Stimulated activated naive CD4-positive, alpha-beta T cell treated with Interleukin-2 at 50 U/mL for 16 hours (primary cell): ENCODE measurements around the gene SLC15A1.

ENCODE experiments used
- DNase-seq: peaks from one replicate; lab custom pipeline; 2025; lab: John Stamatoyannopoulos, UW

Gene SLC15A1, protein sequence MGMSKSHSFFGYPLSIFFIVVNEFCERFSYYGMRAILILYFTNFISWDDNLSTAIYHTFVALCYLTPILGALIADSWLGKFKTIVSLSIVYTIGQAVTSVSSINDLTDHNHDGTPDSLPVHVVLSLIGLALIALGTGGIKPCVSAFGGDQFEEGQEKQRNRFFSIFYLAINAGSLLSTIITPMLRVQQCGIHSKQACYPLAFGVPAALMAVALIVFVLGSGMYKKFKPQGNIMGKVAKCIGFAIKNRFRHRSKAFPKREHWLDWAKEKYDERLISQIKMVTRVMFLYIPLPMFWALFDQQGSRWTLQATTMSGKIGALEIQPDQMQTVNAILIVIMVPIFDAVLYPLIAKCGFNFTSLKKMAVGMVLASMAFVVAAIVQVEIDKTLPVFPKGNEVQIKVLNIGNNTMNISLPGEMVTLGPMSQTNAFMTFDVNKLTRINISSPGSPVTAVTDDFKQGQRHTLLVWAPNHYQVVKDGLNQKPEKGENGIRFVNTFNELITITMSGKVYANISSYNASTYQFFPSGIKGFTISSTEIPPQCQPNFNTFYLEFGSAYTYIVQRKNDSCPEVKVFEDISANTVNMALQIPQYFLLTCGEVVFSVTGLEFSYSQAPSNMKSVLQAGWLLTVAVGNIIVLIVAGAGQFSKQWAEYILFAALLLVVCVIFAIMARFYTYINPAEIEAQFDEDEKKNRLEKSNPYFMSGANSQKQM

DNA sequence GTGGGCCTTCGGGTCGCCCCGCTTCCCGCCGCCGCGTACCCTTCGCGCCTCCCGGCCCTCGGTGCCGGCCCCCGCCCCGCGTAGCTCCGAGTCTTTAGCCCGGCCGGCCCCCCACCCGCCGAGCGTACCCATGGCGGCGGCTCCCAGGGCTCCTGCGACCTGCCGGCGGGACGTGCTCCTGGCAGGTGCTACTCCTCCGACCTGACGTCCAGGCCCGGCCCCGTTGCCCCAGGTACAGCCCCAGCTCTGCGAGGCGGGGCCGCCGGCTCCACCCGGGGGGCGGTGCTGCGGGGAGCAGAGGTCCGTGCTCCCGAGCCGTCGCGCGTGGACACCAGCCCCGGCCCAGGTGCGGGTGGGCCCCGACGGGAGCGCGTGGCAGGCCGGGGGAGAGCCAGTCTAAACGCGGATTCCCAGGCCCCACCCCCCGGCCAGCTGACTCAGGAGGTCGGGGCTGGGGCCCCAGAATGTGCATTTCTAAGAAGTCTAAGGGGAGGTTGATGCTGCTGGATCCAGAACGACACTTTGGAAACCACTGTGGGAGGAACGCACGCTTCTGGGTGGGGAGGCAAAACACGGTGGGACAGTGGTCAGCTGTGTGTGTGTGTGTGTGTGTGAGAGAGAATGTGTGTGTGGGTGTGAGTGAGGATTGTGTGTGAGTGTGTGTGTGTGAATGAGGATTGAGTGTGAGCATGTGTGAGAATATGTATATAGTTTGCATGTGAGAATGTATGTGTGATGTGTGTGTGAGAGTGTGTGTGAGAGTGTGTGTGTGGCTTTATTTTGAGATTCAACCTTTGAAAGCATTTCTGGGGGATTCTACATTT is at the start of gene SLC15A1:
Gene SLC15A1, minus strand, starts transcription at position 206 of the 824 bp plus-strand sequence. Its CDS starts 74 bp downstream, at position 132.
- no peak for DNase-seq

DNA sequence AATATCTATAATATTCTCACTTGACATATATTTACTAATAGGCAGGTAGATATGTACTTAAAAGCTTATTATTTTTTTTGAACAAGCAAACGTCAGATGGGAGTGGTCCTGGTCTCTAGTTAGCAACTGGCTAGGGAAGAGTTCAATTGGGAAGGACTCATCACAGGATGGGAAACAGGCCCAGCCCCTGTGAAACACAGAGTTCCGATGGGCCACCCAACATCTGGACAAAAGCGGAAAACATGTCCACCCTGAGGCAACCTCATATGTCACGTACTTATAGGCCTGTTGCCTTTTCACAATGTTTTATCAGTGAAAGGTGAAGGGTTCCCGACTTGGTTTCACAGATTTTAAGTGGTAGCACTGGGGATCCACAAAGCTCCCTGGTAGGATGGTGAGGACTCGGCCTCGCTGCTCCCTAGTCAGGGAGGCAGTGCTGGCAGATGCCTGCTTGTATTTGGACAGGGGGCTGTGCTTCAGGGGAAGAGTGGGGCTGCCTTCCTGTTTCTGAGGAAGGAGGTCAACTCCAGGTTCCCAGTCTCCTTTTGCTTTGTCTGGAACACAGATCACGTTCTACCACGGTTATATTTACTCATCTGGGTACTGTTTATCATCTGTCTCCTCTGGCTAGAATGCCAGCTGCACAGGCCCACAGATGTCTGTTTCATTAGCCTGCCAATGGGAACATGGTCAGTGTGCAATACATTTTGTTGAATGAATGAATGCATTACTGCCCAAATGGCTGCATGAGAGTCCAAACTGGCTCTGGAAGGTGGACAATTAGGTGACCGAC is 49.4 kb upstream of the SLC15A1 start:
- DNase-seq, result no peak

DNA sequence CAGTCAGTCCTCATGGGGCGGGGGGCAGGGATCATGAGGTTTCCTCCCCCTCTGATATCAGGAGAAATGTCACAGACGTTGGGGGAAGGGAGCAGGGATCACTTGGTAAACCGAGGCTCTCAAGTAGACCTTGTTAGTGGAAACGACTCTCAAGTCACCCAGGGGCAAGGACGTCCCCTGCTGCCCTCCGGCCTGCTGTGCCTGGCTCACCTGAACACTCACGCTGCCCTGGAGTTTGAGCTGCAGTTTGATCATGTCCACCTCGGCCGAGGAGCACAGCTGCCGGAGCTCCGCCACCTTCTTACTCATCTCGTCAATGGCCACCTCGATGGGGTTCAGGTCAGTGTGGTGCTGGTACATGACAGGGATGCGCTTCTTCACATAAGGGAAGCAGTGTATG is 47.6 kb upstream of the SLC15A1 start:
- DNase-seq, result no peak

DNA sequence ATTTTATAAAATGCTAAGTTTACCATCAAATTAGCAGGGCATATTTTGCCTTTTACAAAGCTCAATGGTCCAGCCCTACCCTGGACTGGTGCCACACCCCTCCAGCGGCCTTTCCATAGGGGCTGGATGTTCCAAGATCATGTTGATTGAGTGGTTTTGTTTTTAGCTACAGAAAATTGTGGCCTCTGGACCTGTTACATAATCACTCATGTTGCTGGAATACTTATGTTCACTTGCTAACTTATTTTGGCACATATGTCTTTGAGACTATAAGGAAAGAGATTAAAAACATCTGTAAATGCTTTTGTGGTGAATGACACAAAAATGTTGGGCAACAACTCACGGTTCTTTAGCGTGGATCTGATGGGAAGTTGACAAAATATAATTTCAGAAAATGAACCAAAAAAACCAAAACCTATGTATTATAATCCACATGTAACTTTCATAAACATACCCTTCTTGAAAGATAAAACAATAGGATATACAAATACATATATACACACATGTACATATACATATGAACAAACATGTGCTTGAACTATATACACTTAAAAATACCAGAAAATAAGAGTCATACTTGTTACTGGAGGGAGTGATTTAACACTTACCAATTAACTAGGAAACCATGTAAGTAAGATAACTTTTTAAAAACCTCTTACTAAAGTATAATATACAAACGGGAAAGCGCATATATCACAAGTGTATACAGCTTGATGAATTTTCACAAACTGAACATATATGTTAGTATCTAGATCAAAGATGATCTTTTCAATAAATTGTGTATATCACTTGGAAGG is 46.6 kb upstream of the SLC15A1 start:
- no peak for DNase-seq

DNA sequence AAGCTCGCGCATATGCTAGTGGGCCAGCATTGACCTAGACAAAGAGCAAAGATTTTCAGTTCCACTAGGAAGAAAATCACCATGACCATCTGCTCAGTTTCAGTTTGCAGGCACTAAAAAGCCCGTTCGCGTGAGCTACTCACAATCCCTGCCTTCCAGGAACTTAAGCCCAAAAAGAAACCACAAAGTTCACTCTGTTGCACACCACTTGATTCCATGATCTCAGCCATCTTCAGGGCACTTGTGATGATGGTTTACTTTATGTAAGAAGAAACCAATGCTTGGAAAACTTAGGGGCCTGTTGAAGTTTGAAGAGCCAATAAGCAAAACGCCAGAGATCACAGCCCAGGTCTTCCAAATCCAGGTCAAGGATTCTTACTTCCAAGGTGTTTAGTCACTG is 45.0 kb upstream of the SLC15A1 start:
- DNase-seq, result no peak

DNA sequence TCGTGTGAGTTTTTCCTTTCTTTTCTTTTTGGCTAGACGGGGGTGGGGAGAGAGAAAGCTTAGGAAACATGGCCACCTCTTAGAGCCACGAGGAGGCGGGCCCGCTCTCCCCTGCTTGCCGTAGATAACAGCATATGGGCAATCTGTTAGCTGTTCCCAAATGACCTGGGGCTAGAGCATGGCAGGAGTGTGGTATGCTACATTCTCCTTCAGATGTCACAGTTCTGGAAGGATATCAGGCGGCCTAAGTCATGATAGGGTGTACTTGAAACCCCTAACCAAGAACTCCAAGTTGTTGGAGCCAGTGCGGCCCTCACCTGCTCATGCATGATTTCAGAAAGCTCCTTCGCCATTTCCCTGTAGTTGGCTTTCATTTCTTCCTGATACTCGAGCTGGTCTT is 44.3 kb upstream of the SLC15A1 start:
- no peak for DNase-seq

DNA sequence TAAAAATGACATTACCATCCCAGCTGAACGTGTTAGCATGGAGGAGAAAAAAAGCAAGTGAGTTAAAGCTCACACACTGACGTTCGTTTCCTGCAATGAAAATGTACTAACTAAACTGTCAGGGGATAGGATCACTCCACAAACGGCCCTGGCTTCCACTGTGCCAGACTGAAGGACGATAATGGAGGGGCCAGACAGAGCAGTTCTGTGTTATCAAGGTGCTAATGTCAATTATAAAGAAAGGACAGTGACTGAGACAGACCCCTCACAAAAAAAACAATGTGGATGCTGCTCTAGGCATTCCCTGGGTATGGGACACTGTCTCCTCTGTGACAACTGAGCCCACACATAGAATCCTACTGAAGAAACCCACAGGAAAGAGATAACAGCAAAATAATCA is 43.7 kb upstream of the SLC15A1 start:
- DNase-seq, result no peak

DNA sequence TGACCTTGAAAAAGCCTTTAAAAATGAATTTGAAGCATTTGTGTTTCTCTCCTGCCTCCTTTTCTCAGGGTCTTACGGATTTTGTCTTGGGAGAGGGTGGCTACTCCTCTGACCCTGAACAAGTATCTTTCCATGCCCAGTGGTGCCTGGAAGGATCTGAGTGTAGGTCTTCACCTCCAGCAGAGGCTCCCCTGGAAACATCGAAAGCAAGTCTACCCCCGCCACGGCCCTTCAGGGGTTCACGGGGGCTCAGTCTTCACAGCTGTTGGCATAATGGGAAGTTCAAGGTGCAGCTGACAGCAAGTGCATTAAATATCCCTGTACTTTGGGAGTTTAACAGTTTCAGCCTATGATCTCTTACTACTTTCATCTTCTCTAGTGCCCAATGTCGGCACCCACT is 42.7 kb upstream of the SLC15A1 start:
- no peak for DNase-seq

DNA sequence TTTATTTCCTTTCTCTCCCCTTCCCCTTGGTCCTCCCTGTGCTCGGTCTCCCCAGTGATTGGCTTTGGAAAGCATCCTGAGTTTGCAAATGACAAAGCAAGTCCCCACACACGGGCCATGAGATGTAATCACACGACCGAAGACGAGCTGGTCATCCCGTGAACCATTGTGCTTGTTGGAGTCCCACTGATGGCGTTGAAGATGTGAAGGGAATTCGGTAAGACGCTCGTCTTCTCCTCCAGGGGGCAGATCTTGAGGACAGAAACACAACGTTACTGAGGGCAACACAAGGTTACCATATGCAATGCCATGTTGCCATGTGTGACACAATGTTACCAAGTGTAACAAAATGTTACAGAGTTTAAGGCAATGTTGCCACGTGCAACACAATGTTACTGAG is 42.0 kb upstream of the SLC15A1 start:
- no peak for DNase-seq

DNA sequence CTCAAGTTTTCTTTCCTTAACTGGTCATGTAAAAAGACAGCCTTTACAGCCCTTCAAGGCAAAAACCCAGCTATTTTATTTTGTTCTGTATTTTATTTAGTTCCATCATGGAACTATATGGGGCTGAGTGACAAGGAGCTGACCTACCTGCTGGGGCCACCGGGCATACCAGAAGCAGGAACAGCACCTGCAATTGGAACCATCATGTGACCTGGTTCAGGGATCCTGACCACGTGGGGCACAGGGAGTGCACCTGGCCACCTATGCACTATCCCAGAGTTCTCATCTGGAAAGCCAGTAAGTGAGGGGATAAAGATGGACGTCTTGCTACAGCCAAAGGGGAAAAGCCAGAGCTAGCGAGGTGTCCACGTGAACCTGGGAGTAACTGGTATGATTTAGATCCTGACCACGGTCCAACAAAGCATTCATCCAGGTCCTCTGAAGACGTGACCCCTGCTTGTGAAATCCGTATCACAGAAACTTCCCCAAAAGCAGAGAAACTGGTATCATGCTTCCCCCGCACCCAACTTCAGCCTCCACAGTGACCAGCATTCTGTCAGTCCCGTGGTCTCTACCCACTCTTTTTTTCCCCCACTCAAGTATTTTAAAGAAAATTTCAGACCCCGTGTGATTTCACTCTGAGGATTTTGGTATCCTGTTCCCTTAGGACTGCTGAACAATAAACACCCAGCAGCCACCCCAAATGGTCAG is 40.5 kb upstream of the SLC15A1 start:
- no peak for DNase-seq

DNA sequence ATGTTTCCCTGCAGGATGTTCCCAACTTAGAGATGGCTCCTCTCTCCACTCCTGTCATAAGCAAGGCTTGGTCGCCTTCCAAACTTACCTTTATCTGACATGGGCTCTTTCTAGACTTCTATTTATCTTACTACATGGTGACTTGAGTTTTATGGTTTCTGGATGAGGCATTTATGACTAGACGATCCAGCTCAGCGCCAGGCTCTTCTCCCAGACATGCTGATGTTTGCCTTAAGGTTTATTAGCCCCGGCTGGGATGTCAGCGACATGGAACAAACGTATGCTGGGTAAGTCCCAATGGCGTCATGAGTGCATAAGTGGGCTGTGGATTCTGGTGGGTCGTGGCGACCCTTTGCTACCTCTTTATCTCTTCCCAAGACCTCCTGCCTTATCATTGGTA is 39.8 kb upstream of the SLC15A1 start:
- no peak for DNase-seq

DNA sequence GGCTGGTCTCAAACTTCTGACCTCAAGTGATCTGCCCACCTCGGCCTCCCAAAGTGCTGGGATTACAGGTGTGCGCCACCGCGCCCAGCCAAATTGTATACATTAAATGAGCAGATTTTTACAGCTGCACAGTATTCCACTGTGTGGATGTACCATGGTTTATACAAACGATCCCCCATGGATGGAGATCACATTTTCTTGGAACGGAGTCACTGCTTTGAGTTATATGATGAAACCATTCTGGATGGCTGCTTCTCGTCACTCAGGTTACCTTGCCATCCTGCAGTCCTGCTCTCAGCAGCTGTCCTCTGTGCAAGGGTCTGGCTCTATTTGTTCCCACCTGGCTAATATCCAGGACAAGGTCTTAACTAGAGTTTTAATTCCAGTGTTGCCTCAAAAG is 39.1 kb upstream of the SLC15A1 start:
- no peak for DNase-seq

DNA sequence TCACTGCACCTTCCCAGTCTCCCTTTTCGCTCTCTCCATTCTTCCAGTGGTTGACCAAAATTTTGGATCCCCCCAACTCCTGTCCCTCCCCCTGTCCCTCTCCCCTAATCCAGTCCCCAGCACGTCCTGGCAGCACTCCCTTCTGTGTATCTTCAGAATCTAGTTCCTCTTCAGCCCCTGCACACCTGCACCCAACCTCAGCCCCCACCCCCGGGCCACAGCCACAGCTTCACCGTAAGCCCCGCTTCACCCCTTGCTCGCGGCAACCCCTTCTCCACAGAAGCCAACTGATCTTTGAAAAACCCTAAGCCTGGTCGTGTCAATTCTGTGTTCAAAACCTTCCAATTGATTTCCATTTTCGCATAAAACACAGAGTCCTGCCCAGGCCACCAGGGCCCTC is 35.5 kb upstream of the SLC15A1 start:
- DNase-seq, result no peak

DNA sequence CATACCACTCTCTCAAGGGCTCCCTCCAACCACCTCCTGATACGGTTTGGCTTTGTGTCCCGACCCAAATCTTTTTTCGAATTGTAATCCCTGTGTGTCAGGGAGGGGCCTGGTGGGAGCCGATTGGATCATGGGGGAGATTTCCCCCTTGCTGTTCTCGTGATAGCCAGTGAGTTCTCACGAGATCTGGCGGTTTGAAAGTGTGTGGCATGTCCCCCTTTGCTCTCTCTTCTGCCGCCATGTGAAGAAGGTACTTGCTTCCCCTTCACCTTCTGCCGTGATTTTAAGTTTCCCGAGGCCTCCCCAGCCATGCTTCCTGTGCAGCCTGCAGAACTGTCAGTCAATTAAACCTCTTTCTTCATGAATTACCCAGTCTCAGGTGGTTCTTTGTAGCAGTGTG is 34.7 kb upstream of the SLC15A1 start:
- DNase-seq, result no peak

DNA sequence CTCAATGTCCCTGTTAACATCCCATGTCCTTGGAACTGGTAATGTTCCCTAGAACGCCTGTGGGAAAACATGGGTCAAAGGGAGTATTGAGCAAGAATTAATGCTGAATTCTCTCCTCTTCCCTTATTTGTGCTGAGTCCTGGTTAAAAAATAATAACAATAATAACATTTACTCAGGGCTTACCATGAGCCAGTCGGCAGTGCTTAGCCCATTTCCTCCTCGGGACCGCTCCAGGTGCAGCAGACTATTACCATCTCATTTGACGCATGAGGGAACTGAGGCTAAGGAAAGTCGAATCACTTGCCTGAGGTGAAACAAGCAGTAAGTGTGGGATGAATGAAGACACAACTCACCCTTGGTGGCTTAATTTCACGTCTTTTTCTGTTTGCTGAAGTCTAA is 33.6 kb upstream of the SLC15A1 start:
- no peak for DNase-seq

DNA sequence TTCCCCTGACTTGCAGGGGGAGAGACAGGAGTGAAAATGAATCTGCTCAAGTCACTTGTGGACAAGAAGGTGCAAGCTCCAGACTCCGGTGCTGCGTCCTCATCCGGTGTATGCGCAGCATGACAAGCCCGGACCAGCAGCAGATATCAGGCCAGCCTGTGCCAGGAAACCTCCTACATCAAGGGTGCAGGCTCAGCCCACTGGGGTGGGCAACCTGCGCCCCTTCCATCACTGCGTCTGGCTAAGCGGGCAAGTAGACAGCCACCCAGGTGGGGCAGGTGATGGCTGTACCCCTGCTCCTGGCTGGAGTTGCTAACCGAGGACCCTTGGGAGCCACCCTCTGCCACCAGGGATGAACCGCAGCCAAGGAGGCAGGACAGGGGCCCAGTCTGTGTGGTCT is 32.9 kb upstream of the SLC15A1 start:
- no peak for DNase-seq

DNA sequence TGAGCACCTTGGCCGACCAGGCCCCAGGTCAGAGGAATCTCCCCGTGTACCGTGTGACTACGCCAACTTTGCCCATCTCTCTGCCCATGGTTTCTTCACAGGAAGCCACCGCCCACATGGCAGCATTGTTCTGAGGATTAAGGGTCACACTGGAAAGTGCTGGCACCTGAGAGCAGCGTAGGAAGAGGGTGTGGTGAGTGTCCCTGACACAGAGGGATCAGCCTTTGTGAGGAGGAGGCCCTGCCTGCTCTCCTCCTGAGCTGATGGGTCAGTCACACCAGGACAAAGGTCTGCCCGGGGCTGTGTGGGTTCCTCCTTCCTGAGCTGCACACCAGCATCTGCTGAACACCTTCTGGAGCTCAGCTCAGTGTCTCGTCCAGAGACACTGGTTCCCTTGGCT is 32.2 kb upstream of the SLC15A1 start:
- DNase-seq, result no peak

DNA sequence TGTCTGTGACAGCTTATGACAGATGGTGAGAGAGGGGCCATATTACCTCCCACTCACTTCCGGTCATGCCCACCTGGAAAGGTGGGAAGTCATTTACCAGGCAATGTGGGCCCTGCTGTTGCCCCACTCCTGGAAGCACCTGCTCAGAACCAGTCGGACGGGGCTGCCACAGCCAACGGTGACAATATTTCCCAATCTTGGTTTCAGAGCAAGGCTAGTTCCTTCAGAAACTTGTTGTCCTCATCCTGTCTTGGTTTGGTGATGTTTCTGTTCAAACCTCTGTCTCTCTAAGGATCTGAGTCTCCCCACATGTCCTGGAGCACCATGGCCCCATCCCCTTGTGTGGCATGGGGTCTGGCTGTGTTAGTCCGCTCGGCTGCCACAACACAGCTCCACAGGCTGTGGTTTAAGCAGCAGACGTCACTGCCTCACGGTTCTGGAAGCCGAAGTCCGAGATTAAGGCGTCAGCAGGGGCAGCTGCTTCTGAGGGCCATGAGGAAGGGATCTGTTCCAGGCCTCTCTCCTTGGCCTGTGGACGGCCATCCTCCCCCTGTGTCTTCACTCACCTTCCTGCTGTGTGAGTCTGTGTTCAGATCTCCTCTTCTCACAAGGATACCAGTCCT is 31.5 kb upstream of the SLC15A1 start:
- DNase-seq, result no peak

DNA sequence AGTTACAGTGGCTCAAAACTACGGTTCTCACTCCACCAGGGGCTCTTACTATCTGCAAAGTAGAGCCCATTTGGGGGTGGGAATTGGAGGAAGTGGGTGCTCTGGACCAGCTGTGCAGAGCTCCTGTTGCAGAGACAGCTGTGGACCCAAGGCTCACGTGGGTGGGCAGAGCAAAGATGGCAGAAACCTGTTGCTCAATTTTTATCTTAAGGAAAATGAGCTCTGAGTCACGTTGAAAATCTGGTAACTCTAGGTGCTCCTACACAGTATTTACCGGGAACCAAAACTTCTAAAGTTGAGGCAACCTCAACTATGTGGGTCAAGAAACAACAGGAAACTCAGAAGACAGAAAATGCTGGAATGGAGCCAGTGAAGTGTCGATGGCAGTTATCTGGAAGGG is 30.2 kb upstream of the SLC15A1 start:
- DNase-seq, result no peak

DNA sequence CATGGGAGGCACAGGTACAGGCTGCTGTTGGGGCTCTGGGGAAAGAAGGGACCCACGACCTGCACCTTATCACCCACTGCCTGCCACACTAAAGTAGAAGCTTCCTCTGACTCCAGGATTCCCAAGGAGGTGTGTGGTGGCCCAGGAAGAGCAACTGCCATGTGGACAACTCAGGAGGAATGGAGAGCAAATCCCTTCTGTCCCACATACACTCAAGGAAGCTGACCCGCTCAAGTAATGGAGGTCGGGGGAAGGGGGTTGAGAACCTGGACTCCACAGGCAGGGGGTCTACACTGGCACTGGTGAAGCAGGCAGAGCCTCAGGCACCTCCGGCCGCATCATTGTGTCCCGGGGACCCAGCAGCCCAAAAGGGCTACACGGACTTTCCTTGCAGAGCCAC is 29.4 kb upstream of the SLC15A1 start:
- no peak for DNase-seq
